Fibroblast of upper back skin (primary cell): ENCODE results near the gene SOX6.
"Not testable (repeated sequence)": the region's sequence is repeated elsewhere in the genome, so short reads cannot be mapped to it uniquely, and the experiment has no call there.

ENCODE experiments used
- DNase-seq: peaks from one replicate; pipeline ENCODE4 v3.0.0-alpha.2; 2013

SOX6 gene

GRCh38 chr11:16356057-16356760 is at the start of gene SOX6:
Gene SOX6 (minus strand): TSS chr11:16356546. CDS start chr11:16341248, 15,298 bp downstream.
- peak; percentile 81 for DNase-seq

- no peak for DNase-seq
Observed at GRCh38 chr11:16404781-16405285, 48.5 kb upstream of the SOX6 start.

GRCh38 chr11:16403851-16404250 is 47.5 kb upstream of the SOX6 start:
- DNase-seq: no peak

- DNase-seq: no peak
Observed at GRCh38 chr11:16403448-16403803, 47.1 kb upstream of the SOX6 start.

- DNase-seq: no peak
Observed at GRCh38 chr11:16402654-16403447, 46.5 kb upstream of the SOX6 start.

GRCh38 chr11:16397390-16397789 is 41.0 kb upstream of the SOX6 start:
- DNase-seq: no peak

- DNase-seq: no peak
Observed at GRCh38 chr11:16395601-16396000, 39.3 kb upstream of the SOX6 start.

GRCh38 chr11:16394947-16395346 is 38.6 kb upstream of the SOX6 start:
- DNase-seq: no peak

GRCh38 chr11:16393340-16393739 is 37.0 kb upstream of the SOX6 start:
- no peak for DNase-seq

GRCh38 chr11:16392616-16393015 is 36.3 kb upstream of the SOX6 start:
- DNase-seq: no peak

GRCh38 chr11:16390826-16391225 is 34.5 kb upstream of the SOX6 start:
- not testable (repeated sequence) for DNase-seq

GRCh38 chr11:16385099-16385498 is 28.8 kb upstream of the SOX6 start:
- DNase-seq: no peak

- DNase-seq: peak; percentile 93
Observed at GRCh38 chr11:16382638-16383380, 26.5 kb upstream of the SOX6 start.

- DNase-seq: no peak
Observed at GRCh38 chr11:16382186-16382585, 25.8 kb upstream of the SOX6 start.

- peak; percentile 50 for DNase-seq
Observed at GRCh38 chr11:16380941-16381568, 24.7 kb upstream of the SOX6 start.

GRCh38 chr11:16378906-16379305 is 22.6 kb upstream of the SOX6 start:
- DNase-seq: no peak

- DNase-seq: no peak
Observed at GRCh38 chr11:16377746-16378145, 21.4 kb upstream of the SOX6 start.

- DNase-seq: not testable (repeated sequence)
Observed at GRCh38 chr11:16375664-16376063, 19.3 kb upstream of the SOX6 start.

GRCh38 chr11:16373768-16374167 is 17.4 kb upstream of the SOX6 start:
- DNase-seq: no peak

GRCh38 chr11:16372355-16372754 is 16.0 kb upstream of the SOX6 start:
- DNase-seq: no peak

- DNase-seq: no peak
Observed at GRCh38 chr11:16367252-16367651, 10.9 kb upstream of the SOX6 start.

- no peak for DNase-seq
Observed at GRCh38 chr11:16365581-16366228, 9.4 kb upstream of the SOX6 start.
